Fibroblast of skin of abdomen (primary cell): ENCODE measurements around the gene CRKL.
"Not testable (repeated sequence)": the region's sequence is repeated elsewhere in the genome, so short reads cannot be mapped to it uniquely, and the experiment has no call there.

ENCODE experiments used
- DNase-seq: peaks from one replicate; pipeline ENCODE4 v3.0.0-alpha.2; 2013

The CRKL gene

GRCh38 chr22:20901093-20902033 lies 15.8 kb upstream of the CRKL start:
- peak; percentile 18 for DNase-seq

GRCh38 chr22:20903093-20903492 lies 14.1 kb upstream of the CRKL start:
- no peak for DNase-seq

- DNase-seq = peak; percentile 90
These were observed 12.9 kb upstream of the CRKL start for GRCh38 chr22:20904008-20904979.

GRCh38 chr22:20904980-20905355 lies 12.2 kb upstream of the CRKL start:
- DNase-seq = no peak

- no peak for DNase-seq
These were observed 11.5 kb upstream of the CRKL start for GRCh38 chr22:20905415-20906386.

- DNase-seq = no peak
These were observed 10.8 kb upstream of the CRKL start for GRCh38 chr22:20906387-20906767.

- not testable (repeated sequence) for DNase-seq
These were observed 8.5 kb upstream of the CRKL start for GRCh38 chr22:20908717-20909116.

GRCh38 chr22:20909543-20910303 lies 7.5 kb upstream of the CRKL start:
- DNase-seq = no peak

GRCh38 chr22:20912494-20912893 lies 4.7 kb upstream of the CRKL start:
- DNase-seq = no peak

GRCh38 chr22:20918663-20919218 lies 1.5 kb downstream of the CRKL start:
- DNase-seq = no peak

GRCh38 chr22:20919718-20920117 lies 2.5 kb downstream of the CRKL start:
- DNase-seq = peak; percentile 14

- DNase-seq = no peak
These were observed 3.6 kb downstream of the CRKL start for GRCh38 chr22:20920881-20921203.

GRCh38 chr22:20922141-20922751 lies 5.0 kb downstream of the CRKL start:
- DNase-seq = no peak

GRCh38 chr22:20926243-20926642 lies 9.0 kb downstream of the CRKL start:
- no peak for DNase-seq

- no peak for DNase-seq
These were observed 10.8 kb downstream of the CRKL start for GRCh38 chr22:20927940-20928572.

- DNase-seq = no peak
These were observed 11.4 kb downstream of the CRKL start for GRCh38 chr22:20928573-20928967.

- DNase-seq = no peak
These were observed 12.8 kb downstream of the CRKL start for GRCh38 chr22:20930004-20930403.

- DNase-seq = not testable (repeated sequence)
These were observed 13.2 kb downstream of the CRKL start for GRCh38 chr22:20930435-20930834.

GRCh38 chr22:20931126-20931654 lies 14.0 kb downstream of the CRKL start:
- no peak for DNase-seq

- no peak for DNase-seq
These were observed 16.7 kb downstream of the CRKL start for GRCh38 chr22:20933910-20934309.
